Endothelial cell of umbilical vein (primary cell): ENCODE measurements around the gene SCML2. TPM values are rescaled to one million over a fixed set of nuclear protein-coding genes. Genes with fewer than 3 reads are reported as not detected.

ENCODE experiments used
- BruUV-seq: library from RNA; stranded (reverse); fragments of 400-500 nt; replicated peaks from 2 replicates; lab custom pipeline; 2021; lab: Mats Ljungman, UMichigan
- CTCF ChIA-PET: fragments of 300-600, 350-600 bp; sonication (Branson Sonifier 250); formaldehyde crosslinking; loops from one replicate; lab custom pipeline; 2021; ENCODE audit warnings: antibody characterized with exemption, inconsistent platforms; lab: Charles Lee
- POLR2A ChIA-PET: fragments of 300-600, 350-600 bp; sonication (Branson Sonifier 250); formaldehyde crosslinking; loops from one replicate; lab custom pipeline; 2021; ENCODE audit warnings: antibody characterized with exemption, inconsistent platforms; lab: Charles Lee
- DNase-seq: peaks from one replicate; pipeline ENCODE4 v3.0.0-alpha.2; 2011; ENCODE audit warnings: low read depth, low spot score
- FAIRE-seq: peaks from 2 replicates; lab custom pipeline; 2011; peaks lifted over from hg19 to GRCh38; lab: Jason Lieb, UNC
- H2AFZ ChIP-seq: 2 replicates; pipeline ENCODE4 v1.6.0; 2012; ENCODE audit warnings: low read depth, low read length, control low read depth, inconsistent platforms
- H3K27ac ChIP-seq: 2 replicates; pipeline ENCODE4 v1.5.1; 2011; ENCODE audit warnings: low read depth, mild to moderate bottlenecking, control low read depth, low read length, moderate library complexity; ENCODE audit not compliant: insufficient read depth
- H3K27me3 ChIP-seq, 2 experiments: 2 replicates each; pipeline versions ENCODE4 v1.6.0 to v1.6.1; 2011; ENCODE audit warnings: low read length in 2 of 2, mixed read lengths in 1 of 2; ENCODE audit not compliant: control insufficient read depth in 2 of 2, insufficient read depth in 2 of 2
- H3K36me3 ChIP-seq, 2 experiments: 2 replicates in 1 of 2; 3 replicates in 1 of 2; pipeline ENCODE4 v1.5.1; 2011; ENCODE audit warnings: low read length in 2 of 2, mild to moderate bottlenecking in 1 of 2, moderate library complexity in 1 of 2; ENCODE audit not compliant: control insufficient read depth in 2 of 2, insufficient read depth in 2 of 2; ENCODE audit errors: extremely low read depth in 1 of 2
- H3K4me1 ChIP-seq: 3 replicates; pipeline ENCODE4 v1.5.1; 2011; ENCODE audit warnings: mild to moderate bottlenecking, low read length; ENCODE audit not compliant: control insufficient read depth, insufficient read depth; ENCODE audit errors: extremely low read depth
- H3K4me2 ChIP-seq: 2 replicates; pipeline ENCODE4 v1.6.1; 2011; ENCODE audit warnings: low read length, control low read depth, mixed read lengths; ENCODE audit not compliant: insufficient read depth
- H3K4me3 ChIP-seq, 3 experiments: fragments of 200-600 bp in 1 of 3; sonication (generic), shearing (Covaris generic) in 1 of 3; replicated peaks in 1 of 3; 2 replicates each; pipeline ENCODE4 v1.5.1; 2011 to 2016; ENCODE audit warnings: control low read depth in 3 of 3, low read length in 3 of 3, mild to moderate bottlenecking in 2 of 3, inconsistent platforms in 1 of 3, low read depth in 1 of 3, moderate library complexity in 1 of 3; ENCODE audit not compliant: insufficient read depth in 1 of 3
- H3K79me2 ChIP-seq: 2 replicates; pipeline ENCODE4 v1.6.0; 2012; ENCODE audit warnings: low read length, inconsistent platforms; ENCODE audit not compliant: control insufficient read depth, insufficient read depth
- H3K9ac ChIP-seq: replicated peaks from 2 replicates; pipeline ENCODE3; 2011; ENCODE audit warnings: low read length, control low read depth; ENCODE audit not compliant: insufficient read depth; ENCODE audit errors: extremely low read depth
- H3K9me1 ChIP-seq: replicated peaks from 3 replicates; pipeline ENCODE4 v1.6.0; 2011; ENCODE audit warnings: mild to moderate bottlenecking, low read length; ENCODE audit not compliant: control insufficient read depth, insufficient read depth; ENCODE audit errors: extremely low read depth
- H3K9me3 ChIP-seq: replicated peaks from 2 replicates; pipeline ENCODE4 v1.5.1; 2012; ENCODE audit warnings: low read length, inconsistent platforms; ENCODE audit not compliant: control insufficient read depth, insufficient read depth
- H4K20me1 ChIP-seq: replicated peaks from 2 replicates; pipeline ENCODE3; 2011; ENCODE audit warnings: mild to moderate bottlenecking, low read length; ENCODE audit not compliant: control insufficient read depth, insufficient read depth; ENCODE audit errors: extremely low read depth
- CTCF ChIP-seq, 2 donors: IDR thresholded peaks; 1 replicate in 1 of 2; 2 replicates in 1 of 2; pipeline ENCODE4 v1.5.1; 2011; ENCODE audit warnings: low read length in 2 of 2, mild to moderate bottlenecking in 2 of 2, moderate library complexity in 2 of 2, control low read depth in 1 of 2, inconsistent platforms in 1 of 2, low read depth in 1 of 2; ENCODE audit not compliant: insufficient read depth in 1 of 2; ENCODE audit errors: extremely low read depth in 1 of 2
- EZH2 ChIP-seq: IDR thresholded peaks from 2 replicates; pipeline ENCODE4 v1.6.1; 2012; ENCODE audit warnings: borderline replicate concordance, low read depth, mild to moderate bottlenecking, moderate library complexity, low read length, inconsistent platforms; ENCODE audit not compliant: severe bottlenecking
- FOS ChIP-seq: IDR thresholded peaks from 2 replicates; pipeline ENCODE4 v1.6.1; 2011; ENCODE audit warnings: mild to moderate bottlenecking, low read length, moderate library complexity, borderline replicate concordance; ENCODE audit not compliant: insufficient read depth
- GATA2 ChIP-seq: IDR thresholded peaks from 2 replicates; pipeline ENCODE4 v1.7.0; 2011; ENCODE audit warnings: low read depth, mild to moderate bottlenecking, moderate library complexity, mixed read lengths, low read length; ENCODE audit not compliant: insufficient read length, insufficient read depth
- JUN ChIP-seq: IDR thresholded peaks from 2 replicates; pipeline ENCODE4 v1.6.1; 2011; ENCODE audit warnings: borderline replicate concordance, low read depth; ENCODE audit not compliant: insufficient read length, insufficient read depth
- MAX ChIP-seq: IDR thresholded peaks from 2 replicates; pipeline ENCODE4 v1.6.1; 2011; ENCODE audit not compliant: insufficient read depth, insufficient read length
- MYC ChIP-seq: IDR thresholded peaks from one replicate; pipeline ENCODE4 v1.6.1; 2011; ENCODE audit warnings: mild to moderate bottlenecking, low read depth, low read length
- POLR2A ChIP-seq: IDR thresholded peaks from 2 replicates; pipeline ENCODE4 v1.6.1; 2012; ENCODE audit warnings: low read depth, mild to moderate bottlenecking, control low read depth, low read length
- POLR2AphosphoS5 ChIP-seq: IDR thresholded peaks from 2 replicates; pipeline ENCODE4 v1.6.1; 2012; ENCODE audit warnings: low read depth, mild to moderate bottlenecking, control low read depth, low read length, moderate library complexity; ENCODE audit not compliant: insufficient read depth
- dilution Hi-C: fragments of 300-500 bp; cut with MboI; formaldehyde crosslinking; loops from one replicate; pipeline ENCODE4 v1.15.0; 2019; ENCODE audit warnings: low sequenced_read_pairs; ENCODE audit not compliant: extremely low pct_ligation_motif_present
- intact Hi-C: fragments of 100-400 bp; cut with micrococcal nuclease; formaldehyde crosslinking; loops from one replicate; pipeline ENCODE4 v1.10.0; 2022
- polyA plus RNA-seq, 4 experiments: library from polyadenylated mRNA; depleted of rRNA in 3 of 4; stranded (reverse) in 3 of 4; unstranded in 1 of 4; fragments of >200 nt; gene quantifications; 2 replicates each; pipeline versions ENCODE4 v1.2.1 to v1.2.3, GENCODE V29; 2011 to 2012; ENCODE audit warnings: missing spikeins in 1 of 4
- total RNA-seq: library from RNA; stranded (reverse); gene quantifications from 2 replicates; pipeline ENCODE4 v1.2.3, GENCODE V29; 2021

SCML2 gene
- total and polyA plus RNA-seq, 2 donors (not counting 3 experiments of a cell fraction or from before 2014, with no cell fraction given), result 1.4 to 2.7 TPM

- Histone ChIP-seq H3K4me1 (no peaks in the 10 kb centered on the region), H3K9me3 (no peaks in the 10 kb centered on the region), H3K79me2 (no peaks in the 10 kb centered on the region), H3K4me2 (no peak within 1 kb of the TSS), H4K20me1 (no peaks in the 10 kb centered on the region), H3K9ac (no peak within 1 kb of the TSS), H2AFZ (no peak within 1 kb of the TSS), H3K4me3 (no peak within 1 kb of the TSS), H3K27ac (no peak within 1 kb of the TSS), H3K36me3 (no peaks in the 10 kb centered on the region), H3K27me3 (no peaks in the 10 kb centered on the region), H3K9me1 (no peaks in the 10 kb centered on the region)
- FAIRE-seq (no peak), DNase-seq (no peak)
- dilution Hi-C loops (no loop called here), intact Hi-C loops (no loop called here)
- no TSS peak for BruUV-seq
- ChIA-PET CTCF (no interaction called here), POLR2A (no interaction called here)
- TF ChIP-seq JUN, result no peak
- no peak for TF ChIP-seq MYC
- TF ChIP-seq EZH2, result no peak
- TF ChIP-seq MAX, result no peak
- TF ChIP-seq CTCF (IDR thresholded peaks at IDR 0.05; ENCODE audit: extremely low read depth in 1 of 2, insufficient read depth in 1 of 2, low read depth in 1 of 2, low read length in 2 of 2), result no peak
- no peak for TF ChIP-seq FOS
- no peak for TF ChIP-seq GATA2
- no peak for TF ChIP-seq POLR2A
- TF ChIP-seq POLR2AphosphoS5, result no peak
Measured at GRCh38 chrX:18220786-18221185, 133.7 kb downstream of the SCML2 start, which contains the start of gene BEND2. TSS of gene BEND2 (minus strand) at chrX:18220886. CDS start at chrX:18220750, 136 bp downstream.
